ES-I3 (cell line): ENCODE data around the gene ZMYM5.
"Not testable (repeated sequence)": the region's sequence is repeated elsewhere in the genome, so short reads cannot be mapped to it uniquely, and the experiment has no call there.

ENCODE experiments used
- H3K36me3 ChIP-seq: 2 replicates; pipeline ENCODE4 v1.6.1; 2013; ENCODE audit warnings: mild to moderate bottlenecking, low read length, control low read depth, moderate library complexity; ENCODE audit not compliant: insufficient read depth
- H3K4me1 ChIP-seq: 2 replicates; pipeline ENCODE4 v1.6.1; 2013; ENCODE audit warnings: mild to moderate bottlenecking, control low read depth, low read length; ENCODE audit not compliant: insufficient read depth
- H3K9ac ChIP-seq: 2 replicates; pipeline ENCODE4 v1.6.1; 2013; ENCODE audit warnings: low read depth, mild to moderate bottlenecking, low read length, moderate library complexity
- H3K9me3 ChIP-seq: 2 replicates; pipeline ENCODE4 v1.6.1; 2013; ENCODE audit warnings: mild to moderate bottlenecking, low read length, moderate library complexity; ENCODE audit not compliant: control insufficient read depth, insufficient read depth

Gene ZMYM5

DNA sequence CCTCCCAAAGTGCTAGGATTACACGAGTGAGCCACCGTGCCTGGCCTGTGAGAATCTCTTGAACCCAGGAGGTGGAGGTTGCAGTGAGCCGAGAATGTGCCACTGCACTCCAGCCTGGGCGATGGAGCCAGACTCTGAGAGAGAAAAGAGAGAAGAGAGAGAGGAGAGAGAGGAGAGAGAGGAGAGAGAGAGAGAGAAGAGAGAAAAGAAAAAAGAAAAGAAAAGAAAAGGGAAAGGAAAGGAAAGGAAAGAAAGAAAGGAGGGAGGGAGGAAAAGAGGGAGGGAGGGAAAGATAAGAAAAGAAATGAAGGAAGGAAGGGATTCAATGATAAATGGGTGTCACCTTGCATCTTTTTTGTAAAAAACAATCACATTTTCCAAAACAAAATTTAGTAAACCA lies 57.7 kb downstream of the ZMYM5 start:
- no peaks in the 10 kb centered on the region for H3K9me3 ChIP-seq
- no peak overlapping the region for H3K9ac ChIP-seq
- H3K4me1 ChIP-seq = no peaks in the 10 kb centered on the region
- H3K36me3 ChIP-seq = no peaks in the 10 kb centered on the region

DNA sequence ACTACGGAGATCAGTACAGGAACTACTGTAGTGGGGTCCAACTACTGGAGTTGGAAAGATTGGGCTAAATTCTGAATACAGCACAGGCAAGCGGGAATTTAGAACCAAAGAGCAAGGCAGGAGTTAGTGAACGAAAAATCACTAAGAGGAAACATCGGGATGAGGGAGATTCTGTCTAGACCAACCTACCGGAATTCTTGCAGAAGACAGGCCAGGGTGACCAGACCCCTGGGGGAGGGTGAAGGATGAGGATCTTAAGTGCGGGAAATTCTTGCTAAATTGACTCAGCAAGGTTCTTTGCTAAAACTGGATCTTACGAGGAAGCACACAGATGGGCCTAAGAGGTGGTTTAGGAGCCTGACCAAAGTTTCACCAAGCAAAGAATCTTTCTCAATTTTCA lies 67.5 kb downstream of the ZMYM5 start:
- Histone ChIP-seq H3K36me3 (no peaks in the 10 kb centered on the region), H3K9ac (no peak overlapping the region), H3K4me1 (peaks cover 5% of the 10 kb centered on the region; the same call in 1 of the 2 replicates), H3K9me3 (no peaks in the 10 kb centered on the region)

DNA sequence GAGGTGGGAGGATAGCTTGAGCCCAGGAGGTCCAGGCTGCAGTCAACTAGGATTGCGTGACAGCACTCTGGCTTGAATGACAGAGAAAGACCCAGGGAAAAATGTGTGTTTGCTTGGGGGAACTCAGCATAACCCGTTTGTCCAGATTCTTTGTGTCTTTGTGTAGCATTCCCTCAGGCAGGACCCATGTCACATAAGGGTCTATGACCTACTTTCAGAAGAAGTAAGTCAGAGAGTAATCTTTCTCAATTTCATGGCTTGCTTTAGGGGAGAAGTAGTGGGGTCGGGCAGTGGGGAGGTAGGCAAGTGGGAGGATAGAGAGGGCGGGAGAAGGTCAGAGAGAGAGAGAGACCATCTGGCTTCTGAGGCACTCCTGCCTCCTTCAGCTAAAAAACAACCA lies 68.8 kb downstream of the ZMYM5 start:
- Histone ChIP-seq H3K9me3 (no peaks in the 10 kb centered on the region), H3K4me1 (peaks cover 5% of the 10 kb centered on the region; the same call in 1 of the 2 replicates), H3K9ac (no peak overlapping the region), H3K36me3 (no peaks in the 10 kb centered on the region)

DNA sequence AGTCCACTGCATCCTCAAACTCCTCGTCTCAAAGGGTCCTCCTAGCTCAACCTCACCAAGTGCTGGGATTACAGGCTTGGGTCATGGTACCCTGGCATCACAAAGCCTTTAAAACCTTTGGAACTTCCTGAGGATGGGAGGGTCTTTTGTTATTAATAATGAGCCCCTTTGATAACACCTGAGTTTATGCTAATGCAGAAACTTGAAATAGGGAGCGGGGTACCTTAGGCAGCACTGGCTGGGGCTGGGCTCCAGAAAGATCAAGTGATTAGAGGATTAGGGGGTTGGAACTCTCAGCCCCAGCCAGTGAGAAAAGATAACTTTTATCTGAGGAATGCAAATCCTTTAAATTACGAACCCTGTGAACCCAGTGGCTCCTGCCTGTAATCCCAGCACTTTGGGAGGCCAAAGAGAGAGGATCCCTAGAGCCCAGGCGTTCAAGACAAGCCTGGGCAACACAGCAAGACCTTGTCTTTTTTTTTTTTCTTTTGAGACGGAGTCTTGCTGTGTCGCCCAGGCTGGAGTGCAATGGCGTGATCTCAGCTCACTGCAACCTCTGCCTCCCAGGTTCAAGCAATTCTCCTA lies 71.4 kb downstream of the ZMYM5 start:
- Histone ChIP-seq H3K4me1 (peaks cover 5% of the 10 kb centered on the region; the same call in 1 of the 2 replicates), H3K36me3 (no peaks in the 10 kb centered on the region), H3K9me3 (no peaks in the 10 kb centered on the region), H3K9ac (no peak overlapping the region)

DNA sequence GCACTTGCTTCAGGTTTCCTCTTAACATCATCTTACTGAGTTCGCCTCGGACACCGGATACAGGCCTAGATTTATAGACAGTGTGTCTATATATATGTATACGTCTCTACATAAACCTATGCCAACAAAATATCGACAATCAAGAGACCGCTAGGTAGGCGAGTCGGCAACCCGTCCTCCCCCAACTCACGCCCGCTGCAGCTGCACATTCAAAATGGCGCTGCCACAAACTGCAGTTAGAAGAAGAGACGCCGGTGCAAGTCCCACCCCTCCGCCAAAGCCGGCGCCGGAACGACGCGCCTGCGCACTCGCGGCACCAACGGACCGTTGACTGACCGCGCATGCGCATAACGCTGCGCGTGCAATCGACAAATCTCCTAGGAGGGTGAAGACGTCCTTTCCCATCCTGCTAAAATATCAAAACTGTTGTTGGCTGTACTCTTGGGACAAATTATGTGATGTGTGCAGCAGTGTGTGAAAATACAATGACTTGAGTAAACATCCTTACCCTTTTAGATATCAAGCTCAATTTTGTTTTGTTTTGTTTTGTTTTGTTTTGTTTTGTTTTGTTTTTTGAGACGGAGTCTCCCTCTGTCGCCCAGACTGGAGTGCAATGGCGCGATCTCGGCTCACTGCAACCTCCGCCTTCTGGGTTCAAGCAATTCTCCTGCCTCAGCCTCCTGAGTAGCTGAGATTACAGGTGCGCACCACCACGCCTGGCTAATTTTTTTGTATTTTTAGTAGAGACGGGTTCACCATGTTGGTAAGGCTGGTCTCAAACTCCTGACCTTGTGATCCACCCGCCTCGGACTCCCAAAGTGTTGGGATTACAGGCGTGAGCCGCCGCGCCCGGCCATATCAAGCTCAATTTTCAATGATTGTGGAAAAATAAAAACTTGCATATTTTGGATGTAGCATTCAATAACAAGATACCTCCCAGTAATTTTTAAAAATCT lies 80.4 kb downstream of the ZMYM5 start, which contains the start of gene PSPC1:
TSS of gene PSPC1 (minus strand) at position 219 of the 956 bp plus-strand sequence. CDS start at position 31, 188 bp downstream.
- not testable (repeated sequence) for H3K9me3 ChIP-seq, H3K36me3 ChIP-seq, H3K4me1 ChIP-seq
- H3K9ac ChIP-seq = peak within 1 kb of the TSS; percentile 100

DNA sequence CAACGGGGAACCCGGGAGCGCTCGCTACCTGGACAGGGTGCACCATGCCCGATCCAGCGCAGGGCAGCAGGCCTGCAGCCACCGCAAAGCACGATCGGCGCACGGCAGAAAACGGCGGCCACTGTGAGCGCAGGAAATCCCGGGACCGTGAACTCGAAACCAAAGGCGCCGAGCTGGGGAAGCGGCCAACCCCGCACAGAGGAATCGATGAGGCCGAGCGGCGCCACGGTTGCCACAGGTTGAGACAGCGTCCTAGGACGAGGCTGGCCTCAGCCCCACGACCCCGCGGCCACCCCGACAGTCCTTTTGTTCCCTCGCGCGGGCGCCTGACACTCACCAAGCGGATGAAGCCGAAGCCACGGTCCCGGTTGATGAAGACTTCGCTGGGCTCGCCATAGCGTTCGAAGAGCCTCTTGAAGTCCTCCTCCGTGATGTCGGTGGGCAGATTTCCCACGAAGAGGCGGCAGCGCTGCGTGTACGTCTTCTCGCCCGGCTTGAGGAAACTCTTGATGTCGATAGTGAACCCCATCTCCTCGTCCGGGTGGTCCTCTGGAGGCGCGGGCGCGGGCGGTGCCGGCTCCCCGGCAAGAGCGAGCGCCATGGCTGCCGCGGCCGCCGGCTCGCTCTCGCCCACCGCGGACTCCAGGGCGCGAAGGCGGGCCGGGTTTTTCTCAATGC lies 81.3 kb downstream of the ZMYM5 start:
- Histone ChIP-seq H3K36me3 (no peaks in the 10 kb centered on the region; the same call in 1 of the 2 replicates), H3K4me1 (no peaks in the 10 kb centered on the region), H3K9me3 (peaks cover 4% of the 10 kb centered on the region; the same call in 1 of the 2 replicates), H3K9ac (peak overlapping the region; percentile 100)

DNA sequence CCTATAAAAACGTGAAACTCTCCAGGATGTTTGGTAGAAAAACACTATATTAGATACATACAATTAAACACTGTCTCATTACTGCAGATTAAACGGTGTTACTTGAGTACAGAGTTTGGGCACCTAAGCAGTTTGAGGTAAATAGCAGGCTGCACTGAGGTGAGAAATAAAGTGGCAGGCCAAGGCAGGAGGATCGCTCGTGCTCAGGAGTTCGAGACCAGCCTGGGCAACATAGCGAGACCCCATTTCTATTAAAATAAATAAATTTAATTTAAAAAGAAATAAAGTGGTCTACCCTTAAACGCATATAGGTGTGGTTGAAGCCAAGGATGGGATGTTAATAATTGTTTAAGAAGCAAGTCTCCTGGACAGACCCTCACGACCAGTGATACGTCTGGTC lies 81.9 kb downstream of the ZMYM5 start:
- Histone ChIP-seq H3K4me1 (no peaks in the 10 kb centered on the region), H3K36me3 (no peaks in the 10 kb centered on the region; the same call in 1 of the 2 replicates), H3K9ac (peak overlapping the region; percentile 100), H3K9me3 (peaks cover 4% of the 10 kb centered on the region; the same call in 1 of the 2 replicates)

DNA sequence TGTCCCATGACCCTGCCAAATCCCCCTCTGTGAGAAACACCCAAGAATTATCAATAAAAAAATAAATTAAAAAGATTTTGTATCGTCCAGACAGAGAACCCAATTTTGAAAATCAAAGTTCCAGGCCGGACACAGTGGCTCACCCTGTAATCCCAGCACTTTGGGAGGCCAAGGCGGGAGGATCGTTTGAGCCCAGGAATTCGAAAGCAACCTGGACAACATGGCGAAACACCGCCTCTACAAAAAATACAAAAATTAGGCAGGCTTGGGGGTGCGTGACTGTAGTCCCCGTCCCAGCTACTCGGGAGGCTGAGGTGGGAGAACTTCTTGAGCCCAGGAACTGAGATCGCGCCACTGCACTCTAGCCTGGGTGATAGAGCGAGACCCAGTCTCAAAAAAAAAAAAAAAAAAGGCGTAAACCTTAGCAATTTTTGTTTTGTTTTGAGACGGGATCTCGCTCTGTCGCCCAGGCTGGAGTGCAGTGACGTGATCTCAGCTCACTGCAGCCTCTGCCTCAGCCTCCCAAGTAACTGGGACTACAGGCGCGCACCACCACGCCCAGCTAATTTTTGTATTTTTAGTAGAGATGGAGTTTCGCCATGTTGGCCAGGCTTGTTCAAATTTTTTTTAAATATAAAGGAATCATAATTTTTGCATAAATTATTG lies 82.6 kb downstream of the ZMYM5 start:
- H3K9ac ChIP-seq = peak overlapping the region; percentile 100; the same call in 1 of the 2 replicates
- not testable (repeated sequence) for H3K9me3 ChIP-seq

More for the DNA sequence above, 82.6 kb downstream of the ZMYM5 start:
- H3K4me1 ChIP-seq, H3K36me3 ChIP-seq: not testable (repeated sequence)
